SU-DHL-6 (cell line): Measurements from ENCODE around the gene KY.

Experiments used
- H2AFZ ChIP-seq: fragments of 200-600 bp; sonication (generic); 2 replicates; pipeline ENCODE4 v1.6.1; 2014; ENCODE audit warnings: low read depth, mild to moderate bottlenecking, moderate library complexity, mixed read lengths, antibody characterized with exemption, low read length; ENCODE audit not compliant: severe bottlenecking
- H3F3A ChIP-seq: fragments of 200-600 bp; shearing (Covaris generic); 2 replicates; pipeline ENCODE4 v1.6.0; 2016; ENCODE audit warnings: antibody characterized with exemption, mild to moderate bottlenecking; ENCODE audit not compliant: insufficient read depth
- H3K27ac ChIP-seq: fragments of 200-600 bp; sonication (generic); 2 replicates; pipeline ENCODE4 v1.5.1; 2016; ENCODE audit warnings: low read depth, mild to moderate bottlenecking, low read length, moderate library complexity, mixed read lengths
- H3K27me3 ChIP-seq: fragments of 200-600 bp; sonication (generic), shearing (Covaris generic); 2 replicates; pipeline ENCODE4 v1.6.0; 2014; ENCODE audit warnings: mild to moderate bottlenecking, low read length
- H3K36me3 ChIP-seq: fragments of 200-600 bp; sonication (generic); 2 replicates; pipeline ENCODE4 v1.6.1; 2014; ENCODE audit warnings: mild to moderate bottlenecking, low read length, mixed read lengths
- H3K4me2 ChIP-seq: fragments of 300-600, 200-600 bp; shearing (Covaris generic), sonication (generic); 2 replicates; pipeline ENCODE4 v1.6.0; 2014; ENCODE audit warnings: low read length, low read depth, mild to moderate bottlenecking; ENCODE audit not compliant: poor library complexity, severe bottlenecking
- H3K4me3 ChIP-seq: fragments of 200-600 bp; sonication (generic); 2 replicates; pipeline ENCODE4 v1.5.1; 2014; ENCODE audit warnings: antibody characterized with exemption, low read length, mild to moderate bottlenecking, mixed read lengths; ENCODE audit not compliant: insufficient read depth, poor library complexity, severe bottlenecking
- H3K79me2 ChIP-seq: fragments of 200-600 bp; sonication (generic); 2 replicates; pipeline ENCODE4 v1.6.1; 2014; ENCODE audit warnings: mild to moderate bottlenecking, low read length, moderate library complexity; ENCODE audit not compliant: insufficient read depth
- H3K9ac ChIP-seq: fragments of 200-600 bp; sonication (generic); 2 replicates; pipeline ENCODE4 v1.7.0; 2014; ENCODE audit warnings: mild to moderate bottlenecking, low read length
- H3K9me2 ChIP-seq: fragments of 200-600 bp; sonication (generic); replicated peaks from 2 replicates; pipeline ENCODE4 v1.6.1; 2014; ENCODE audit warnings: low read length; ENCODE audit not compliant: insufficient read depth
- H3K9me3 ChIP-seq: fragments of 200-600 bp; sonication (generic); 2 replicates; pipeline ENCODE4 v1.6.1; 2014; ENCODE audit warnings: low read length, mixed read lengths; ENCODE audit not compliant: insufficient read depth
- H4K20me1 ChIP-seq: fragments of 200-600 bp; sonication (generic); 2 replicates; pipeline ENCODE4 v1.6.1; 2014; ENCODE audit warnings: low read depth, mild to moderate bottlenecking, antibody characterized with exemption, low read length, moderate library complexity, mixed read lengths
- CTCF ChIP-seq: fragments of 200-600 bp; sonication (generic); IDR thresholded peaks from one replicate; pipeline ENCODE4 v1.5.1; 2017; ENCODE audit warnings: antibody characterized with exemption, mild to moderate bottlenecking, low read length, moderate library complexity; ENCODE audit not compliant: insufficient read depth, poor library complexity, severe bottlenecking
- EZH2phosphoT487 ChIP-seq: fragments of 200-600 bp; sonication (generic), shearing (Covaris generic); conservative IDR thresholded peaks from 2 replicates; pipeline ENCODE4 v1.6.1; 2018; ENCODE audit warnings: mild to moderate bottlenecking, antibody characterized with exemption, low read length, moderate library complexity, mixed read lengths

The KY gene

GRCh38 chr3:134605556-134605955 is 45.3 kb downstream of the KY start:
- TF ChIP-seq EZH2phosphoT487 (no peak), CTCF (no peak)
- Histone ChIP-seq H3K4me2 (no peak overlapping the region), H3K79me2 (no peaks in the 10 kb centered on the region), H3K4me3 (no peak overlapping the region), H3K36me3 (no peaks in the 10 kb centered on the region), H3K27me3 (no peaks in the 10 kb centered on the region), H3K27ac (no peak overlapping the region), H3K9me2 (no peaks in the 10 kb centered on the region), H2AFZ (no peak overlapping the region), H3K9me3 (no peaks in the 10 kb centered on the region), H4K20me1 (no peaks in the 10 kb centered on the region), H3F3A (no peaks in the 10 kb centered on the region), H3K9ac (no peak overlapping the region)

- Histone ChIP-seq H3K27ac (no peak overlapping the region), H2AFZ (no peak overlapping the region), H3K27me3 (no peaks in the 10 kb centered on the region), H3K9me2 (no peaks in the 10 kb centered on the region), H3K9me3 (no peaks in the 10 kb centered on the region), H3K9ac (no peak overlapping the region), H3K4me2 (no peak overlapping the region), H4K20me1 (no peaks in the 10 kb centered on the region), H3F3A (no peaks in the 10 kb centered on the region), H3K36me3 (no peaks in the 10 kb centered on the region), H3K79me2 (no peaks in the 10 kb centered on the region), H3K4me3 (no peak overlapping the region)
- TF ChIP-seq EZH2phosphoT487 (no peak), CTCF (no peak)
Observed at GRCh38 chr3:134603956-134604355, 46.9 kb downstream of the KY start.

GRCh38 chr3:134603480-134603879 is 47.3 kb downstream of the KY start:
- H3K9me2 ChIP-seq: no peaks in the 10 kb centered on the region
- H3K36me3 ChIP-seq: no peaks in the 10 kb centered on the region
- H2AFZ ChIP-seq: no peak overlapping the region
- H3K4me3 ChIP-seq: no peak overlapping the region
- H3K79me2 ChIP-seq: no peaks in the 10 kb centered on the region
- H3K27me3 ChIP-seq: no peaks in the 10 kb centered on the region
- no peaks in the 10 kb centered on the region for H3K9me3 ChIP-seq
- TF ChIP-seq CTCF (no peak), EZH2phosphoT487 (no peak)
- H3F3A ChIP-seq: no peaks in the 10 kb centered on the region
- H3K9ac ChIP-seq: no peak overlapping the region
- no peak overlapping the region for H3K27ac ChIP-seq
- no peaks in the 10 kb centered on the region for H4K20me1 ChIP-seq
- H3K4me2 ChIP-seq: no peak overlapping the region

GRCh38 chr3:134602440-134602814 is 48.4 kb downstream of the KY start:
- no peaks in the 10 kb centered on the region for H3K36me3 ChIP-seq
- H2AFZ ChIP-seq: no peak overlapping the region
- TF ChIP-seq CTCF (no peak), EZH2phosphoT487 (no peak)
- H3K4me3 ChIP-seq: no peak overlapping the region
- no peak overlapping the region for H3K27ac ChIP-seq
- no peaks in the 10 kb centered on the region for H3K9me2 ChIP-seq
- H3F3A ChIP-seq: no peaks in the 10 kb centered on the region
- no peak overlapping the region for H3K9ac ChIP-seq
- no peaks in the 10 kb centered on the region for H4K20me1 ChIP-seq
- H3K4me2 ChIP-seq: no peak overlapping the region
- no peaks in the 10 kb centered on the region for H3K9me3 ChIP-seq
- H3K27me3 ChIP-seq: no peaks in the 10 kb centered on the region
- no peaks in the 10 kb centered on the region for H3K79me2 ChIP-seq
